ENCODE data around the gene TEAD1. TPM values are rescaled to one million over a fixed set of nuclear protein-coding genes. Genes with fewer than 3 reads are reported as not detected.

Gene TEAD1
- total and polyA plus RNA-seq, 4 donors: 9.1 to 38.4 (median 10.7) TPM

DNA sequence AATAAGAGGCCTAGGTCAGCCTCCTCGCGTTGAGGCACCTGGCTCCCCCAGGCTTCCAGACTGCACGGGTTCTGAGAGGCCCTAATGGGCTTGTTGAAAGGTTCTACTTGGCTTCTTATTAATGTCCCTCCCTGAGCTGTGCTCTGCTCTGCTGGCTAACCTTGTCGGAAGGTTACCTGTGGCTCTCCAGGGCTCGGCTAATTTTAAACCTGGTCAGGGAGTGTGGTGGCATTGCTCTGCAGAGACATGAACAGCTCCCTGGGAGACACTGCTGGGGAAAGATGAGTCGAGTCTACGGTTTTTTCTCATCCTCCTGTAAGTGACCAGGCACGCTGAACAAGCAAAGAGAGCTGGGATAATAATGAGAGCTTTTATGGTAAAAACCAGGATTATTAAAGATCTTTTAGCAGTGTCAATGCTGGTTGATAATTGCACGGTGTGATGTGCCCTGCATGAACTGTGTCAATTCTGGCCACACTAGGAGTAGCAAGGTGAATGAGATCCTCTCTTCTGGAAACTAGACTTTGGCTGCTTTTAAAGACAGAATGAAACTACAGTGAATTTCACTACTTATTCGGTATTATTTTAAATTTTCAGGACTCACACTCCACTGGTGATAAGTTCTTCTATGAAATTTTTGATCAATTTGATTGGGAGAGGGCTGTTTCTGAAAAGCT, 70.7 kb downstream of the TEAD1 start:
- Histone ChIP-seq H3K9me3 (ENCODE audit: control insufficient read depth in 4 of 4, low read length in 3 of 4) (no peaks in the 10 kb centered on the region), H3K4me3 (ENCODE audit: low read depth in 1 of 3, low read length in 3 of 3) (no peak overlapping the region), H3K9ac (ENCODE audit: low read depth in 1 of 2, low read length in 2 of 2) (no peak overlapping the region), H3K4me1 (ENCODE audit: control insufficient read depth in 4 of 4, insufficient read depth in 4 of 4, low read length in 3 of 4) (peaks cover 0 to 14% (median 6%) of the 10 kb centered on the region in 4 donors), H3K27ac (ENCODE audit: low read depth in 1 of 2, low read length in 2 of 2) (no peak overlapping the region), H3K36me3 (ENCODE audit: control insufficient read depth in 4 of 4, insufficient read depth in 3 of 4, low read depth in 1 of 4, low read length in 3 of 4) (no peaks in the 10 kb centered on the region), H3K27me3 (ENCODE audit: control insufficient read depth in 4 of 4, insufficient read depth in 4 of 4, low read length in 3 of 4) (no peaks in the 10 kb centered on the region)
- WGBS: 53% methylated on average over 10 of the region's 10 CpGs
- DNase-seq (ENCODE audit: low spot score): no peak
- peak in 1 of 2 donors; percentile 20 for TF ChIP-seq RAD21 (IDR thresholded peaks at IDR 0.05)
- TF ChIP-seq, protein P1, sequence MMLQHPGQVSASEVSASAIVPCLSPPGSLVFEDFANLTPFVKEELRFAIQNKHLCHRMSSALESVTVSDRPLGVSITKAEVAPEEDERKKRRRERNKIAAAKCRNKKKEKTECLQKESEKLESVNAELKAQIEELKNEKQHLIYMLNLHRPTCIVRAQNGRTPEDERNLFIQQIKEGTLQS (IDR thresholded peaks at IDR 0.05): no peak

DNA sequence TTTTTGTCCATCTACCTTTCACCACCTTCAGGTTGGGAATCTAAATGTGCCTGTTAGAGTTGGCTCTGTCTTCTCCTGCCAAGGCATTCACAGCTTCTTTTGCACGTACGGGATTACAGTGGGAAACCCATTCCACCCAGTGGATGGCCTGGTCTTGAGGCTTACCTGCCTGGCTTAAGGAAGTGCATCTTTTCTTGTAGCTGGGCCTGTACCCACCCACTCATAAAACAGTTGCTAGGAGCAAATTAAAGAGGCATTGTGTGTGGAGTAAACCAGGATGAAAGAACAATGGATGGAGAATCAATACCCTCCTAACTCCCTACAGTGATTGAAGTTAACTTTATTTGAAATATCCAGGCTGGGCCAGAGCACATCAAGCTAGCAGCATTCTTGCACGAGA, 71.6 kb downstream of the TEAD1 start:
- Histone ChIP-seq H3K36me3 (ENCODE audit: control insufficient read depth in 4 of 4, insufficient read depth in 3 of 4, low read depth in 1 of 4, low read length in 3 of 4) (no peaks in the 10 kb centered on the region), H3K9ac (ENCODE audit: low read depth in 1 of 2, low read length in 2 of 2) (no peak overlapping the region), H3K27me3 (ENCODE audit: control insufficient read depth in 4 of 4, insufficient read depth in 4 of 4, low read length in 3 of 4) (no peaks in the 10 kb centered on the region), H3K27ac (ENCODE audit: low read depth in 1 of 2, low read length in 2 of 2) (no peak overlapping the region), H3K4me3 (ENCODE audit: low read depth in 1 of 3, low read length in 3 of 3) (no peak overlapping the region), H3K9me3 (ENCODE audit: control insufficient read depth in 4 of 4, low read length in 3 of 4) (no peaks in the 10 kb centered on the region), H3K4me1 (ENCODE audit: control insufficient read depth in 4 of 4, insufficient read depth in 4 of 4, low read length in 3 of 4) (peaks cover 0 to 20% (median 7%) of the 10 kb centered on the region in 4 donors)
- 86% methylated on average over 3 of the region's 3 CpGs for WGBS
- no peak for DNase-seq (ENCODE audit: low spot score)
- TF ChIP-seq, protein P2, sequence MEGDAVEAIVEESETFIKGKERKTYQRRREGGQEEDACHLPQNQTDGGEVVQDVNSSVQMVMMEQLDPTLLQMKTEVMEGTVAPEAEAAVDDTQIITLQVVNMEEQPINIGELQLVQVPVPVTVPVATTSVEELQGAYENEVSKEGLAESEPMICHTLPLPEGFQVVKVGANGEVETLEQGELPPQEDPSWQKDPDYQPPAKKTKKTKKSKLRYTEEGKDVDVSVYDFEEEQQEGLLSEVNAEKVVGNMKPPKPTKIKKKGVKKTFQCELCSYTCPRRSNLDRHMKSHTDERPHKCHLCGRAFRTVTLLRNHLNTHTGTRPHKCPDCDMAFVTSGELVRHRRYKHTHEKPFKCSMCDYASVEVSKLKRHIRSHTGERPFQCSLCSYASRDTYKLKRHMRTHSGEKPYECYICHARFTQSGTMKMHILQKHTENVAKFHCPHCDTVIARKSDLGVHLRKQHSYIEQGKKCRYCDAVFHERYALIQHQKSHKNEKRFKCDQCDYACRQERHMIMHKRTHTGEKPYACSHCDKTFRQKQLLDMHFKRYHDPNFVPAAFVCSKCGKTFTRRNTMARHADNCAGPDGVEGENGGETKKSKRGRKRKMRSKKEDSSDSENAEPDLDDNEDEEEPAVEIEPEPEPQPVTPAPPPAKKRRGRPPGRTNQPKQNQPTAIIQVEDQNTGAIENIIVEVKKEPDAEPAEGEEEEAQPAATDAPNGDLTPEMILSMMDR (IDR thresholded peaks at IDR 0.05; ENCODE audit: low read depth, low read length, missing input control): no peak
- TF ChIP-seq FOXA1 (IDR thresholded peaks at IDR 0.05) (no peak), FOXA2 (IDR thresholded peaks at IDR 0.05) (no peak), JUND (IDR thresholded peaks at IDR 0.05) (no peak), HNF4A (conservative IDR thresholded peaks at IDR 0.05) (no peak), RAD21 (IDR thresholded peaks at IDR 0.05) (no peak), SP1 (IDR thresholded peaks at IDR 0.05) (no peak), NR2F2 (IDR thresholded peaks at IDR 0.05) (no peak), GABPA (IDR thresholded peaks at IDR 0.05 in 1 of 2, conservative IDR thresholded peaks at IDR 0.05 in 1 of 2) (no peak), EGR1 (IDR thresholded peaks at IDR 0.05; ENCODE audit: low read depth in 2 of 2) (no peak), RXRA (IDR thresholded peaks at IDR 0.05) (no peak), TAF1 (conservative IDR thresholded peaks at IDR 0.05) (no peak), HNF4G (IDR thresholded peaks at IDR 0.05) (no peak), YY1 (IDR thresholded peaks at IDR 0.05) (no peak)
- TF ChIP-seq, protein P1 (IDR thresholded peaks at IDR 0.05): no peak
- TF ChIP-seq, protein P3, sequence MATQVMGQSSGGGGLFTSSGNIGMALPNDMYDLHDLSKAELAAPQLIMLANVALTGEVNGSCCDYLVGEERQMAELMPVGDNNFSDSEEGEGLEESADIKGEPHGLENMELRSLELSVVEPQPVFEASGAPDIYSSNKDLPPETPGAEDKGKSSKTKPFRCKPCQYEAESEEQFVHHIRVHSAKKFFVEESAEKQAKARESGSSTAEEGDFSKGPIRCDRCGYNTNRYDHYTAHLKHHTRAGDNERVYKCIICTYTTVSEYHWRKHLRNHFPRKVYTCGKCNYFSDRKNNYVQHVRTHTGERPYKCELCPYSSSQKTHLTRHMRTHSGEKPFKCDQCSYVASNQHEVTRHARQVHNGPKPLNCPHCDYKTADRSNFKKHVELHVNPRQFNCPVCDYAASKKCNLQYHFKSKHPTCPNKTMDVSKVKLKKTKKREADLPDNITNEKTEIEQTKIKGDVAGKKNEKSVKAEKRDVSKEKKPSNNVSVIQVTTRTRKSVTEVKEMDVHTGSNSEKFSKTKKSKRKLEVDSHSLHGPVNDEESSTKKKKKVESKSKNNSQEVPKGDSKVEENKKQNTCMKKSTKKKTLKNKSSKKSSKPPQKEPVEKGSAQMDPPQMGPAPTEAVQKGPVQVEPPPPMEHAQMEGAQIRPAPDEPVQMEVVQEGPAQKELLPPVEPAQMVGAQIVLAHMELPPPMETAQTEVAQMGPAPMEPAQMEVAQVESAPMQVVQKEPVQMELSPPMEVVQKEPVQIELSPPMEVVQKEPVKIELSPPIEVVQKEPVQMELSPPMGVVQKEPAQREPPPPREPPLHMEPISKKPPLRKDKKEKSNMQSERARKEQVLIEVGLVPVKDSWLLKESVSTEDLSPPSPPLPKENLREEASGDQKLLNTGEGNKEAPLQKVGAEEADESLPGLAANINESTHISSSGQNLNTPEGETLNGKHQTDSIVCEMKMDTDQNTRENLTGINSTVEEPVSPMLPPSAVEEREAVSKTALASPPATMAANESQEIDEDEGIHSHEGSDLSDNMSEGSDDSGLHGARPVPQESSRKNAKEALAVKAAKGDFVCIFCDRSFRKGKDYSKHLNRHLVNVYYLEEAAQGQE (IDR thresholded peaks at IDR 0.05): no peak
- TF ChIP-seq, protein P4, sequence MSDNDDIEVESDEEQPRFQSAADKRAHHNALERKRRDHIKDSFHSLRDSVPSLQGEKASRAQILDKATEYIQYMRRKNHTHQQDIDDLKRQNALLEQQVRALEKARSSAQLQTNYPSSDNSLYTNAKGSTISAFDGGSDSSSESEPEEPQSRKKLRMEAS (IDR thresholded peaks at IDR 0.05): no peak
- TF ChIP-seq, protein P5, sequence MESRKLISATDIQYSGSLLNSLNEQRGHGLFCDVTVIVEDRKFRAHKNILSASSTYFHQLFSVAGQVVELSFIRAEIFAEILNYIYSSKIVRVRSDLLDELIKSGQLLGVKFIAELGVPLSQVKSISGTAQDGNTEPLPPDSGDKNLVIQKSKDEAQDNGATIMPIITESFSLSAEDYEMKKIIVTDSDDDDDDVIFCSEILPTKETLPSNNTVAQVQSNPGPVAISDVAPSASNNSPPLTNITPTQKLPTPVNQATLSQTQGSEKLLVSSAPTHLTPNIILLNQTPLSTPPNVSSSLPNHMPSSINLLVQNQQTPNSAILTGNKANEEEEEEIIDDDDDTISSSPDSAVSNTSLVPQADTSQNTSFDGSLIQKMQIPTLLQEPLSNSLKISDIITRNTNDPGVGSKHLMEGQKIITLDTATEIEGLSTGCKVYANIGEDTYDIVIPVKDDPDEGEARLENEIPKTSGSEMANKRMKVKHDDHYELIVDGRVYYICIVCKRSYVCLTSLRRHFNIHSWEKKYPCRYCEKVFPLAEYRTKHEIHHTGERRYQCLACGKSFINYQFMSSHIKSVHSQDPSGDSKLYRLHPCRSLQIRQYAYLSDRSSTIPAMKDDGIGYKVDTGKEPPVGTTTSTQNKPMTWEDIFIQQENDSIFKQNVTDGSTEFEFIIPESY (IDR thresholded peaks at IDR 0.05): no peak

All from liver (tissue), 9 donors.